ENCODE results near the gene ITGA3.

Gene ITGA3

DNA sequence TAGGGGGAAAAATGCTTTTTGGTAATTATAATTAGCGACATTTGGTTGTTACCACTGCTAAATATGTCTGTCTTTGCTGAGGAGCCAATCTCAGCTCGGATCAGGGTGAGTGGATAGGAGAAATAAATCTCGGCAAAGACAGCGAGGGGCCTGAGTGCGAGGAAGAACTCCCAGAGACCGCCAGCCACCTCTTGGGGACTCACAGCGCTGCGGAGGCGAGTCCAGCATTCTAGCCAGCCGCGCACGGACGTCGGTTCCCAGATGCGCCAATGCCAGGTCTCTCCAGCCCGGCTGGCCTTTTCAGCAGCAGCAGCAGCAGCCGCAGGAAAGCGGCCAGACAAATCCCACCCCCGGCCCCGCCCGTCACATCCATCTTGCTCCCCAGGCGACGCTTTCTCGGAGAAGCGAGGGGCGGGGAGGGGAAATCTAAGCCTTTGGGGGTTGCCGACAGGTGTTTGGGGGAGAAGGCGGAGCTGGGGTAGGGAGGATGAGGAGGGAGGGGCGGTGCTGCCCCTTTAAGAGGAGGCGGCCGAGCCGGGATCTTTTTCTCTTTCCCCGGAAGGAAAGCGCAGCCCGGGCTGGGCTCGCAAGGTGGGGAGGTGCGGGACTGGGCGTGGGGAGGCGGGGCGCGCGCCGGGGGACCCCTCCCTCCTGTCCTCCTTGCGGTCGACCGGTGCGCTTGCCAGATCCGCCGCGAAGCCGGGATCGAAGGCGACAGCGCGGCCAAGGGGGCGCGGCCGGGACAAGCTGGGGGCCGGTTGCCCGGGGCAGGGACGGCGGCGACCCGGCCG lies at the start of gene ITGA3:
TSS of gene ITGA3 (plus strand) at position 685 of the 791 bp plus-strand sequence. CDS start 330 bp downstream, outside the sequence.
- DNase-seq (peak; percentile 26 to 64), ATAC-seq (peak; percentile 55)
- peak within 1 kb of the TSS; percentile 84 to 93 for H3K4me3 Mint-ChIP-seq
- no peaks in the 10 kb centered on the region for H3K9me3 Mint-ChIP-seq
- peaks cover 29% of the 10 kb centered on the region for H3K27me3 Mint-ChIP-seq
- peaks cover 44% of the 10 kb centered on the region for H3K4me1 Mint-ChIP-seq
- H3K27ac Mint-ChIP-seq = peak within 1 kb of the TSS; percentile 44 to 66

DNA sequence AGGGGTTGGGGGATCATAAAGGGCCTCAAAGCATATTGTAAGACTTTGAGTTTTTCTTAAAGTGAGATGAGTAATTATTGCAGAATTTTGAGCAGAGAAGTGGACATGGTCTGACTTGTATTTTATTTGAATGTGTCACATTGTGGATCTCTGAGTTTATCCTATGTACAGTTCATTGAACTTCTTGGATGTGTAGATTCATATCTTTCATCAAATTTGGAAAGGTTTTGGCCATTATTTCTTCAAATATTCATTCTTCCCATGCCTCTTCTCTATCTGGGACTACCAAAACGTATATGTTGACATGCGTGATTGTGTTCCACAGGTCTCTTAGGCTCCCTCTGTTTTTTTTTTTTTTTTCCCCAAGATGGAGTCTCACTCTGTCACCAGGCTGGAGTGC lies 46.6 kb upstream of the ITGA3 start:
- Mint-ChIP-seq H3K4me1 (no peaks in the 10 kb centered on the region), H3K9me3 (peaks cover 19 to 25% of the 10 kb centered on the region in 2 donors), H3K27ac (no peak overlapping the region), H3K4me3 (no peak overlapping the region), H3K27me3 (peaks cover 50% of the 10 kb centered on the region)
- DNase-seq (no peak), ATAC-seq (no peak)

GRCh38 chr17:50013079-50013478 lies 42.8 kb upstream of the ITGA3 start:
- DNase-seq (no peak), ATAC-seq (no peak)
- no peak overlapping the region for H3K4me3 Mint-ChIP-seq
- peaks cover 28 to 39% of the 10 kb centered on the region in 2 donors for H3K9me3 Mint-ChIP-seq
- H3K27me3 Mint-ChIP-seq = peaks cover 32% of the 10 kb centered on the region
- no peak overlapping the region for H3K27ac Mint-ChIP-seq
- no peaks in the 10 kb centered on the region for H3K4me1 Mint-ChIP-seq

- no peak overlapping the region for H3K4me3 Mint-ChIP-seq
- no peaks in the 10 kb centered on the region for H3K4me1 Mint-ChIP-seq
- ATAC-seq (no peak), DNase-seq (no peak)
- peaks cover 25% of the 10 kb centered on the region for H3K27me3 Mint-ChIP-seq
- H3K27ac Mint-ChIP-seq = no peak overlapping the region
- H3K9me3 Mint-ChIP-seq = peaks cover 23 to 31% of the 10 kb centered on the region in 2 donors
Measured at GRCh38 chr17:50014471-50015088, 41.3 kb upstream of the ITGA3 start.

GRCh38 chr17:50015146-50015545 lies 40.8 kb upstream of the ITGA3 start:
- no peaks in the 10 kb centered on the region for H3K4me1 Mint-ChIP-seq
- no peak for DNase-seq
- no peak overlapping the region for H3K4me3 Mint-ChIP-seq
- H3K9me3 Mint-ChIP-seq = peaks cover 23 to 31% of the 10 kb centered on the region in 2 donors
- ATAC-seq = no peak
- H3K27ac Mint-ChIP-seq = no peak overlapping the region
- H3K27me3 Mint-ChIP-seq = peaks cover 20% of the 10 kb centered on the region

DNA sequence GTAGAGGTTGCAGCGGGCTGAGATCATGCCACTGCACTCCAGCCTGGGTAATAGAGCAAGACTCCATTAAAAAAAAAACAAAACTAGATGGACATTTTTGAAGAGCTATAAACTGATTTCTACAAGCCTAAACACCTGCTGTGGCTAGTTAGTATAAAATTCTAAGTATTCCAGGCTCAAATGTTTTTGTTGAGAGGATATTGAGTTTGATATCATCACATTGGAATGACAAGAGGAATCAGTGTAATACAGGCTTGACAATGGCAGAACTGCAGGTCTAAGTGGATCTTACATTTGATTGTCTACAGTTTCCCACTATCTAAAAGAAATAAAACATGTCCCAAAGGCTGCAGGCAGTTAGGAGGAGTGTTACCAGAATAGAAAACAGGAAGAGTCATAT lies 37.0 kb upstream of the ITGA3 start:
- DNase-seq (no peak), ATAC-seq (no peak)
- no peak overlapping the region for H3K4me3 Mint-ChIP-seq
- no peaks in the 10 kb centered on the region for H3K4me1 Mint-ChIP-seq
- H3K27ac Mint-ChIP-seq = no peak overlapping the region
- H3K27me3 Mint-ChIP-seq = peaks cover 26% of the 10 kb centered on the region
- peaks cover 10 to 18% of the 10 kb centered on the region in 2 donors for H3K9me3 Mint-ChIP-seq

GRCh38 chr17:50020841-50021599 lies 34.9 kb upstream of the ITGA3 start:
- no peak overlapping the region for H3K27ac Mint-ChIP-seq

GRCh38 chr17:50021681-50022370 lies 34.1 kb upstream of the ITGA3 start:
- Mint-ChIP-seq H3K4me1 (peaks cover 6% of the 10 kb centered on the region), H3K4me3 (no peak overlapping the region), H3K27ac (no peak overlapping the region), H3K27me3 (peaks cover 26% of the 10 kb centered on the region), H3K9me3 (no peaks in the 10 kb centered on the region)
- ATAC-seq = no peak
- no peak for DNase-seq

More at GRCh38 chr17:50020841-50021599, 34.9 kb upstream of the ITGA3 start:
- peaks cover 26% of the 10 kb centered on the region for H3K27me3 Mint-ChIP-seq
- DNase-seq (no peak), ATAC-seq (no peak)
- no peak overlapping the region for H3K4me3 Mint-ChIP-seq
- no peaks in the 10 kb centered on the region for H3K4me1 Mint-ChIP-seq
- H3K9me3 Mint-ChIP-seq = no peaks in the 10 kb centered on the region

DNA sequence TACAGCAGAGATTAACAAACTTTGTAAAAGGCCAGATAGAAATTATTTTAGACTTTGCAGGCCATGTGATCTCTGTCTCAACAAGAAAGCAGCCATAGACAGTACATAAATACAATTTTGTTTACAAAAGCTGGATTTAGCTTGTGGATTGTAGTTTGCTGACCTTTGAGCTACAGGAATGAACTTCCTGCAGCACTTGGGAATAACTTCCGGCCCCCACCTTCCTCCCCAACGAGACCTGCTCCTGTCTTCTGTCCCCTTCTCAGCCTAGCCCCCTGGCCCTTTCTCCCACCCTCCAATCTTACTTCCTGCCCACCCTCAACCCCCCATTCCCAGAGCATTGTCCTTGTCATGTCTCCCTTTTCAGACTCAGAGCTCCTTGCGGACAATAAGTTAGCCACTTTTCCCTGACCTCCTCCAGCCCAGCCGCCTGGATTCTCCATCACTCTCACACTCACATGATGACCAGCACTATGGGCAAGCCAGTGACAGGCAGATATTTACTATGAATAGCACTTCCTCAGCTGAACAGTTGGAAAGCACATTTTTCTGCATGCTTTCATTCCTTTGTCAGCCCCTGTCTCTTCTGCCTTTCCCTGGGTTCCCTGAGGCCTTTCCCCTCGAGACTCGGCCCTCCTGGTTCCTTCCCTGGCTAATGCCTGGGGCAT lies 33.3 kb upstream of the ITGA3 start:
- no peak overlapping the region for H3K4me3 Mint-ChIP-seq
- ATAC-seq (no peak), DNase-seq (no peak)
- H3K9me3 Mint-ChIP-seq = no peaks in the 10 kb centered on the region
- peaks cover 13% of the 10 kb centered on the region for H3K4me1 Mint-ChIP-seq
- peaks cover 32% of the 10 kb centered on the region for H3K27me3 Mint-ChIP-seq
- peak overlapping the region in 1 of 2 donors; percentile 37 for H3K27ac Mint-ChIP-seq

- H3K27ac Mint-ChIP-seq = no peak overlapping the region
- ATAC-seq = no peak
Measured at GRCh38 chr17:50023520-50023919, 32.4 kb upstream of the ITGA3 start.

GRCh38 chr17:50024808-50025207 lies 31.1 kb upstream of the ITGA3 start:
- H3K4me1 Mint-ChIP-seq = peaks cover 27% of the 10 kb centered on the region
- DNase-seq (no peak), ATAC-seq (no peak)
- H3K27ac Mint-ChIP-seq = no peak overlapping the region
- H3K27me3 Mint-ChIP-seq = peaks cover 42% of the 10 kb centered on the region
- no peak overlapping the region for H3K4me3 Mint-ChIP-seq
- H3K9me3 Mint-ChIP-seq = no peaks in the 10 kb centered on the region

More at GRCh38 chr17:50023520-50023919, 32.4 kb upstream of the ITGA3 start:
- Mint-ChIP-seq H3K4me1 (peaks cover 22% of the 10 kb centered on the region), H3K9me3 (no peaks in the 10 kb centered on the region), H3K4me3 (no peak overlapping the region), H3K27me3 (peaks cover 41% of the 10 kb centered on the region)
- no peak for DNase-seq

GRCh38 chr17:50026046-50026675 lies 29.7 kb upstream of the ITGA3 start:
- ATAC-seq (no peak), DNase-seq (no peak)
- H3K9me3 Mint-ChIP-seq = no peaks in the 10 kb centered on the region
- H3K4me1 Mint-ChIP-seq = peaks cover 27% of the 10 kb centered on the region
- no peak overlapping the region for H3K27ac Mint-ChIP-seq
- H3K4me3 Mint-ChIP-seq = no peak overlapping the region
- H3K27me3 Mint-ChIP-seq = peaks cover 37% of the 10 kb centered on the region

GRCh38 chr17:50026837-50027171 lies 29.1 kb upstream of the ITGA3 start:
- ATAC-seq (peak; percentile 80), DNase-seq (peak; percentile 73 to 78)
- peaks cover 30% of the 10 kb centered on the region for H3K27me3 Mint-ChIP-seq
- no peaks in the 10 kb centered on the region for H3K9me3 Mint-ChIP-seq
- H3K27ac Mint-ChIP-seq = no peak overlapping the region
- peak overlapping the region in 1 of 2 donors; percentile 37 for H3K4me3 Mint-ChIP-seq
- H3K4me1 Mint-ChIP-seq = peaks cover 27% of the 10 kb centered on the region

DNA sequence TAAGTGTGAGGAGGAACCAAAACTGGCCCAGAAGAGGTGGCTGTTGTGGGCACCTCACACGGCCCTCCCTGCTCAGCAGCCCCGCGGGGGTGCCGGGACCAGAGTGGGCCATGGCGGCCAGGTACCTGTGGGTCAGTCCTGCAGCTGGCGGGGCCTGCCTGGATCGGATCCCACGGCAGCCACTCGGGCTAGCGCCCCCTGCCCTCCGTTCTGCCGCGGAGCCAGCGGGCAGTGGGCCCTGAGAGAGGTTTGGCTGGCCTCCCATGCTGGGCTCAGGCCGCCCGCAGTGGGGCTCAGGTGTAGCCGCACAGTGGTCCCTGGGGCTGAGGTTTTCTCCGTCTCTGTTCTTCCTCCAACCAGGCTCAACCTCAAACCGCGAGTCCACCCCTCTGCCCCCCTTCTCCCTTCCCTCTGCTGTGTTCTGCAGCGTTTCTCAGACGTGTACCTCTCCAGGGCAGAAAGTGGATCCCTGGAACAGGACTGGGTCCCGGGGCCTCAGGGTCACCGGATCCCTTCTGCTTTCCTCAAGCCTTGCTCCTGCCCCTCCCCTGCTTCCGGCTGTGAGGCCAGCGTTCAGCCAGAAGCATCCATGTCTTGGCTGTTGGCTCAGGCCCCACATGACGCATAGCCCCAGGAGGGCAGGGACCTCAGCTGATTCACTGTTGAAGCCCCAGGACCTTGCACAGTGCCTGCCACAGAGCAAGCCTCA lies 28.6 kb upstream of the ITGA3 start:
- peaks cover 27% of the 10 kb centered on the region for H3K4me1 Mint-ChIP-seq
- H3K4me3 Mint-ChIP-seq = peak overlapping the region; percentile 77 to 82
- H3K27me3 Mint-ChIP-seq = peaks cover 25% of the 10 kb centered on the region
- H3K27ac Mint-ChIP-seq = peak overlapping the region; percentile 40 to 63
- no peaks in the 10 kb centered on the region for H3K9me3 Mint-ChIP-seq
- ATAC-seq (peak; percentile 70), DNase-seq (no peak)

Measured in stimulated activated naive CD8-positive, alpha-beta T cell treated with anti-CD3 and anti-CD28 coated beads, Interleukin-15, amount 100 ng/mL, for 72 hours (primary cell).